OCI-LY3 (cell line): ENCODE data around the gene ACACB.
A peak's percentile ranks its signal among the peaks of the same experiment; 100 is the strongest.

Source experiments
- H2AFZ ChIP-seq: fragments of 200-600, 300-600 bp; shearing (Covaris generic); 2 replicates; pipeline ENCODE4 v1.6.0; 2014; ENCODE audit warnings: antibody characterized with exemption, low read depth, low read length
- H3K27ac ChIP-seq: fragments of 200-600, 300-600 bp; sonication (generic); 2 replicates; pipeline ENCODE4 v1.5.1; 2014; ENCODE audit warnings: mild to moderate bottlenecking, low read length, moderate library complexity, mixed read lengths
- H3K27me3 ChIP-seq: fragments of 200-600, 300-600 bp; sonication (generic); 2 replicates; pipeline ENCODE4 v1.6.1; 2014; ENCODE audit warnings: low read depth, low read length, mixed read lengths
- H3K36me3 ChIP-seq: fragments of 200-600, 300-600 bp; sonication (generic); replicated peaks from 2 replicates; pipeline ENCODE3; 2014; ENCODE audit warnings: low read depth, low read length, mixed read lengths
- H3K4me1 ChIP-seq: fragments of 300-600, 200-600 bp; sonication (generic); 2 replicates; pipeline ENCODE4 v1.6.1; 2014; ENCODE audit warnings: low read length, mixed read lengths
- H3K4me2 ChIP-seq: fragments of 200-600, 300-600 bp; sonication (generic); 2 replicates; pipeline ENCODE4 v1.6.1; 2014; ENCODE audit warnings: low read length, mixed read lengths
- H3K4me3 ChIP-seq: fragments of 300-600, 200-600 bp; sonication (generic); 2 replicates; pipeline ENCODE4 v1.5.1; 2014; ENCODE audit warnings: antibody characterized with exemption, mild to moderate bottlenecking, low read length, moderate library complexity
- H3K79me2 ChIP-seq: fragments of 300-600, 200-600 bp; shearing (Covaris generic); 2 replicates; pipeline ENCODE4 v1.6.1; 2014; ENCODE audit warnings: mild to moderate bottlenecking, low read length, mixed read lengths
- H3K9ac ChIP-seq: fragments of 300-600, 200-600 bp; shearing (Covaris generic); 2 replicates; pipeline ENCODE4 v1.6.0; 2014; ENCODE audit warnings: mild to moderate bottlenecking, low read length, moderate library complexity
- H3K9me3 ChIP-seq: fragments of 200-600, 300-600 bp; shearing (Covaris generic); 2 replicates; pipeline ENCODE4 v1.6.1; 2014; ENCODE audit warnings: low read length, mixed read lengths; ENCODE audit not compliant: insufficient read depth
- H4K20me1 ChIP-seq: fragments of 200-600, 300-600 bp; sonication (generic); 2 replicates; pipeline ENCODE4 v1.6.1; 2016; ENCODE audit warnings: low read length, mixed read lengths; ENCODE audit not compliant: insufficient read depth
- CTCF ChIP-seq: fragments of 200-600, 300-600 bp; sonication (generic); IDR thresholded peaks from 2 replicates; pipeline ENCODE4 v1.5.1; 2014; ENCODE audit warnings: antibody characterized with exemption, low read length, low read depth
- EZH2phosphoT487 ChIP-seq: fragments of 200-600 bp; shearing (Covaris generic); IDR thresholded peaks from 2 replicates; pipeline ENCODE4 v1.6.1; 2018; ENCODE audit warnings: antibody characterized with exemption, mixed run types, low read depth

ACACB gene

GRCh38 chr12:109286652-109287051 is 170.3 kb downstream of the ACACB start:
- TF ChIP-seq EZH2phosphoT487 (no peak), CTCF (no peak)

GRCh38 chr12:109287181-109287580 is 170.8 kb downstream of the ACACB start:
- Histone ChIP-seq H3K4me3 (no peak overlapping the region), H4K20me1 (no peaks in the 10 kb centered on the region), H3K4me2 (no peak overlapping the region), H3K79me2 (no peaks in the 10 kb centered on the region), H2AFZ (no peak overlapping the region), H3K36me3 (no peaks in the 10 kb centered on the region), H3K9me3 (no peaks in the 10 kb centered on the region), H3K9ac (no peak overlapping the region), H3K27ac (no peak overlapping the region), H3K27me3 (no peaks in the 10 kb centered on the region), H3K4me1 (no peaks in the 10 kb centered on the region)
- no peak for TF ChIP-seq CTCF
- no peak for TF ChIP-seq EZH2phosphoT487

More at GRCh38 chr12:109286652-109287051, 170.3 kb downstream of the ACACB start:
- H3K9ac ChIP-seq = no peak overlapping the region
- H3K27ac ChIP-seq = no peak overlapping the region
- no peaks in the 10 kb centered on the region for H3K9me3 ChIP-seq
- H2AFZ ChIP-seq = no peak overlapping the region
- no peak overlapping the region for H3K4me2 ChIP-seq
- no peaks in the 10 kb centered on the region for H3K4me1 ChIP-seq
- H3K27me3 ChIP-seq = no peaks in the 10 kb centered on the region
- no peaks in the 10 kb centered on the region for H4K20me1 ChIP-seq
- H3K79me2 ChIP-seq = no peaks in the 10 kb centered on the region
- H3K4me3 ChIP-seq = no peak overlapping the region
- no peaks in the 10 kb centered on the region for H3K36me3 ChIP-seq

GRCh38 chr12:109287811-109288469 is 171.6 kb downstream of the ACACB start:
- H3K4me3 ChIP-seq = no peak overlapping the region
- no peaks in the 10 kb centered on the region for H3K79me2 ChIP-seq
- no peaks in the 10 kb centered on the region for H3K27me3 ChIP-seq
- no peaks in the 10 kb centered on the region for H3K36me3 ChIP-seq
- no peak overlapping the region for H3K27ac ChIP-seq
- no peaks in the 10 kb centered on the region for H4K20me1 ChIP-seq
- H2AFZ ChIP-seq = no peak overlapping the region
- 0 out of 2 replicates have a peak overlapping the region, but pooled peaks have one; percentile 1 for H3K4me2 ChIP-seq
- no peak for TF ChIP-seq CTCF
- TF ChIP-seq EZH2phosphoT487 = no peak
- no peaks in the 10 kb centered on the region for H3K9me3 ChIP-seq
- H3K9ac ChIP-seq = no peak overlapping the region
- no peaks in the 10 kb centered on the region for H3K4me1 ChIP-seq

- no peaks in the 10 kb centered on the region for H3K4me1 ChIP-seq
- H3K9ac ChIP-seq = no peak overlapping the region
- no peaks in the 10 kb centered on the region for H3K79me2 ChIP-seq
- H3K9me3 ChIP-seq = no peaks in the 10 kb centered on the region
- no peaks in the 10 kb centered on the region for H3K36me3 ChIP-seq
- H3K4me3 ChIP-seq = no peak overlapping the region
- no peaks in the 10 kb centered on the region for H4K20me1 ChIP-seq
- no peak overlapping the region for H3K27ac ChIP-seq
- 0 out of 2 replicates have a peak overlapping the region, but pooled peaks have one; percentile 1 for H3K4me2 ChIP-seq
- H2AFZ ChIP-seq = peak overlapping the region; percentile 25; the same call in 1 of the 2 replicates
- TF ChIP-seq EZH2phosphoT487 = no peak
- TF ChIP-seq CTCF = no peak
- no peaks in the 10 kb centered on the region for H3K27me3 ChIP-seq
Measured at GRCh38 chr12:109288571-109288970, 172.2 kb downstream of the ACACB start.
